Non-pigmented ciliary epithelial cell (primary cell): ENCODE measurements around the gene TBX3.

ENCODE experiments used
- DNase-seq: peaks from one replicate; pipeline ENCODE4 v3.0.0-alpha.2; 2010; ENCODE audit warnings: low read depth

TBX3 gene

GRCh38 chr12:114696443-114697242 is 12.7 kb upstream of the TBX3 start:
- no peak for DNase-seq

DNA sequence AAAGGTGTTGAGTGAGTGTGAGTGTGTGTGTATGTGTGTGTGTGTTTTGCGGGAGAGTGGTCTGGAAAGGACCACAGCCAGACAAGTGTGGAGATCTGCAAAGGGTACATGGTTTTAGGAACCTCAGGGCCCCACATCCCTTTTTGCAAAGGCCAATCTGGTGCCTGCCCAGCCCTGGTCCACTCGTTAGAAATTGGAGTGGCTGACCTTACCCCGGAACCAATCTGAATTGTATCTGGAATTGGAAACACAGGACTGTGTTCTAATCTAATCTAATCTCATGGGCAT is 11.3 kb upstream of the TBX3 start:
- DNase-seq = no peak

DNA sequence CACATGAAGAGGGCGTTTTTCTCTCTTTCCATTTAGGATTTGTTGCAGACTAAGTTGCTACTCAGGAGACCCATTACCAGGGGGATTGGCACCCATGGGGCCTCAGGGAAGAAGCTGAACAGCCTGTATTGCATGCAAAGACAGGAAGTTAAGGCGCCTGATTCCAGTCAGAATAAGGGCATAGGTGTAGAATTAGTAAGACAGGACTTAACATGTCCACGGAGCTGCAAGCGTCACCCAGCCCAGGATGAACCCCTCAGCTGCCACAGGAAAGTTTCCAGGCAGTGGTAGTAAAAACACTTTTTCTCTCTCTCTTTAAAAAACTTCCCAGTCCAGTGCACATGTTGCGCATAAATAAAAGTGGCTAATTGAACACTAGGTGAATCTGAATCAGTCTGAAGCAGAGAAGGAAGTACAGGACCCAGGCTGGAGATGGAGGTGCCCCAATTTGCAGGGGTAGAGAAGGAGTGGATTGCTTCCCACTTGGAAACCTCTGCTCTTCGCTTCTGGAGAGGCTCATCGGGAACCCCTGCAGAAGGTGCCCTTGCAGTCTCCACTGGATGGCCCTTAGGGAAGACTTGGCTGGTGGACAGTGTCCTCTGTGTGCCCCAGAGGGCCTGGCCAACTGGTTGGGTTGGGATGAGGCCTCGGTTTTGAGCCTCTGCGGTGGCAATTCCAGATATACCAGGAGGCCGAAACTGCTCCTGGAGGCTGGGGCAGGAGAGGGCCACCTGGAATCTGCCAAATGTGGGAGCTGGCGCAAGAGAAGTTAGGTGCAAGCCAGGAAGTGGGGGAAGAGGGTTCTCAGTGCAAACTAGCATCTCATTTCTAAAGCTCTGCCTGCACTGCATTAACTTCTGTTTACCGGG is 10.7 kb upstream of the TBX3 start:
- DNase-seq = no peak

DNA sequence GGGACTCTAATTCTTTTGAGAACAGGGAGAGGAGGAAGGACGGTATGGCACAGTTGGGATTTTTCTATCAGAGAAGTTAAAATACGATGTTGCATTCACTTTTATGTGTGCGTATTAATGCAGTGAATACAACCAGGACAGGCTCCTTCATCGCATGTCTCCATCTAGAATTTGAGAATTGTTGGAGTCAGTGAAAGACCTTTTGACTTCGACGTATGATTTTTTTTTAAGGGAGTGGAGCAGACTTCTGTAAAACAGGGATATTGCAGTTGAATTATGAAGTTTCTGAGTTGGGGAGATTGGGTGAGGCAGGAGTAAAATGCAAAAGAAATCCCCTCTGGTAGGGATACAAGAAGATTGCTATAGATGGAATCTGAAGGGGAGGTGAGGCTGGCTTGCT is 9.6 kb upstream of the TBX3 start:
- DNase-seq = no peak

DNA sequence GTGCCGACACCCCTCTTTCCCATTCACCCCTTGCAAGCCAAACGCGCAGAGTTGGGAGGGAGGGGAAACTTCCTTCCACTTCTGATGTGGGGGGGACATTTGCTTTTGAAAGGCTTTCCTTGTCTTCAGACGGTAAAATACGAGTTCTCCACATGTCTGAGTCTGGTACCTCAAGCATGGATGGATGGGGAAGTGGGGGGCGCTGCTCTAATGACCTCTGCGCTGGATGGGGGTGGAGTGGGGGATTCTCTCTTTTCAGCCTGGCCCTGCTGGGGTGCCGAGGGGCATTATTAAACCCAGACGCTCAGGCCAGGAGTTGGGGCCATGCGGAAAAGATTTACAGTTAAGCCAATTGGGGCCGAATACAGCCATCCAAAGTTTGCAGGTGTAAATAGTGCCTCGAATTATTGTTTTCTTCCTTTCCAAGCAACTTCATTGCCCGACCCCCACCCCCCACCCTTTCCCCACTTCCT is 9.1 kb upstream of the TBX3 start:
- DNase-seq = no peak

DNA sequence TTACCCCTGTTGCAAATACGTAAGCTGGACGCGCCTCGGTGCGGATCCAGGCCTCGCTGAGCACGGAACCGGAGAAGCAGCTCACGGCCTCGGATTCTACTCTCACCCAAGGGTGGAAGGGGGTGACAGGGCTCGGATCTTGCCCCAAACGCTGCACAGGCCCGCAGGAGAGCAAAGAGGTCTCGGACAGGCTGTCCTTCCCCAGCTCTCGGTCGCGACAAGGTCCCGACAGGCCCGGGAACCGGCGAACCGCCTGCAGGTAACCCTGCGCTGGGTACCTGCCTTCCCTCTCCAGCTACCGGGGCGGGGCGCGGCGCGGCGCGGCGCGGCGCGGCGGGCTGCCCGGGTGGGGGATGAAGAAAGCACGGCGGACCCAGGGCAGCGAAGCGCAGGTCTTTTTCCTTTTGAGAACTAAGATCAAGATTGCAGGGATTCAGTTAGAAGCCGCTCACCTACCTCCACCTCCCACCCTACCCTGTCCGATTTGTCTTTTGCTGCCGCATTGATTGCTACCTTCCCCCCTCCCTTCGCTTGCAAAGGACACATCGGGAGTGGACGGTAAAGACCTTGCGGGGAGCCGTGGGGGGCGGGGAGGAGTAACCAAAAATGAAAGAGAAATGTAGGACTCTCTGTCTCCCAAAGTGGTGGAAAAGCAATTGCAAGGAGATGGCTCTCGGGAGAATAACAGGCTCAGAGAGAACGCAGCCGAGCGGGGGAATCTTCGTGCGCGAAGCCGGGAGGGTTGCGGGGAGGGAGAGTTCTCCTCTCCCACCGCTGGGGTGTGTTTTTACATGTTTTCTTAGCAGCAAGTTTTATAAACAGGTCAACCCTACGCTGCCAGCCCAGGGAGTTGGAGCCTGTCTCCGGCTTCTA is 8.4 kb upstream of the TBX3 start:
- no peak for DNase-seq

DNA sequence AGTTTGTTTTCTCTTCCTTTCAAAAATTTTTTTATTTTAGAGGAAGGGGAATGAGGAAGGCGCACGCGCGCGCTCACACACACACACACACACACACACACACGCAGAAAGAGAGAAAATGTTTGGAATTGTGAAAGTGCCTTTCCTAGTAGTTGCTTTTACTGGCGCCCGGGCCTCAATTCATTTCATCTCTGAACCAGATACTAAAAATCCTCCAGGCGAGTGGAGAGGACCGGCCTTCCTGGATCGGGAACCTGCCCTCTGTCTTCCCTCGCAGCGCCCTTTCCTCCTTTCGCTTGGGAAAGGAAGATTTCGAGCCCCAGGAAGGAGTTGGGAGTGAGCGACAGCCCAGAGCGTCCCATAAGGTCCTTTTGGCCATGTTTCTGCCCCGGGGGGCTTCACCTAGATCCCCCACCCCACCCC is 7.8 kb upstream of the TBX3 start:
- no peak for DNase-seq

DNA sequence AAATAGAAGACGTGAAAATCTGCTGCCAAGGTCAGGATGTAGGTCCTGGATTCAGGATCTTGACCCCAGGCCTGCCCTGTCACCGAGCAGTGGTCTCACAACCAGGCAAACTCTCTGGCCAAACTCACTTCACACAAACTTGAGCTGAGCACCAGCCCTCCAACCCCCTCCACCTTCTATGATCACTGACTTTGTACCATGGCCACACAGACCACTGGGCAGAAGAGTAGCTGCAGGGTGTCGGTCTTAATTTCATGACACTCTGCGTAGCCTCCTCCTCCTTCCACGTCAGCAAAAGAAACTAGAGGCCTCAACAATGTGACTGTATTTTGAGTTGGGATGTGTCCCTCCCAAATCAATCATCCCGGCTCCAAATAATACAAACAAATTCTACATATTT is 7.2 kb upstream of the TBX3 start:
- no peak for DNase-seq

GRCh38 chr12:114690267-114691135 is 6.5 kb upstream of the TBX3 start:
- DNase-seq = no peak

- no peak for DNase-seq
Measured at GRCh38 chr12:114689075-114689994, 5.4 kb upstream of the TBX3 start.

DNA sequence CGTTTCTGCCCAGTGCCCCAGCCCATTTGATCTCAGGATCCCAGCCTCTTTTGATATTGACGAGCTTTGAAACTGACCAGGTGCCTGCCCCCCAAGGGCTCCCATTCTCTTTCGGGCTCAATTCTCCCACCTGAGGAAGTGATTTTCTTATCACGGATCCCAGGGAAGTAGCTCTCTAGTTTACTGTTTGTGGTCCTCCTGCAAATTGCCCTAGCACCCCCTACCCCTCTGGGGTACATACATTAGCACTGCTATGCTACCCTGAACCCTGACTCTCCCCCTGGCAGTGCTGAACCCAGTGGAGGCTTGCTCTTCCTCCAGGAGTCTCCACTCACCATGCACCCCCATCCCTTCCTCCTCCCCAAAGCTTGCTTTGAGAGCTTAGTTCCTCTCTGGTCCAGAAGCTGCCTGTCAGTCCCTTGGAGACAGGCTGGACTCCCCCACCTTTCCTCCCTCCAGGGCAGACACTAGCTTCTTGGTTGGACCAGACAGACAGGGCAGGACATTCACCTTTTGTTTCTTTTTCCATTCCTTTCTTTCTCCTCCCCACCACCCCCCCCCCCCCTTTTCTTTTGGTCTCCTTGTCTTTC is 4.4 kb upstream of the TBX3 start:
- DNase-seq = no peak

- no peak for DNase-seq
Measured at GRCh38 chr12:114687802-114688201, 3.8 kb upstream of the TBX3 start.

DNA sequence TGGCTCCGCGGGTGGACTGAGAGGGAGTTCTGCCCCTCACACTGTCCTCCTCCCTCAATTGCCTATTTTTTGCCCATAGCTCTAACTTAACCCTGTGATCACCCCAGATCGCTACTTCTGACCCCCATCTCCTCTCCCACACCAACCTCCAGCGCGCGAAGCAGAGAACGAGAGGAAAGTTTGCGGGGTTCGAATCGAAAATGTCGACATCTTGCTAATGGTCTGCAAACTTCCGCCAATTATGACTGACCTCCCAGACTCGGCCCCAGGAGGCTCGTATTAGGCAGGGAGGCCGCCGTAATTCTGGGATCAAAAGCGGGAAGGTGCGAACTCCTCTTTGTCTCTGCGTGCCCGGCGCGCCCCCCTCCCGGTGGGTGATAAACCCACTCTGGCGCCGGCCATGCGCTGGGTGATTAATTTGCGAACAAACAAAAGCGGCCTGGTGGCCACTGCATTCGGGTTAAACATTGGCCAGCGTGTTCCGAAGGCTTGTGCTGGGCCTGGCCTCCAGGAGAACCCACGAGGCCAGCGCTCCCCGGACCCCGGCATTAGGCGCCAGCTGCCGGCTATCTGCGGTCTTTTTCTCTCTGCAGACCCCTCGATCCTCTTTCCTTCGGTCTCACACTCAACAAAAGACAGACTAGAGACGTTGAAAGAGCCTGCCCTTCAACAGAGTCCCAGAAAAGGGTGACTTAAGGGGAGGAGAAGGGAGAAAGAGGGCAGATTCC is 3.0 kb upstream of the TBX3 start:
- DNase-seq = no peak

DNA sequence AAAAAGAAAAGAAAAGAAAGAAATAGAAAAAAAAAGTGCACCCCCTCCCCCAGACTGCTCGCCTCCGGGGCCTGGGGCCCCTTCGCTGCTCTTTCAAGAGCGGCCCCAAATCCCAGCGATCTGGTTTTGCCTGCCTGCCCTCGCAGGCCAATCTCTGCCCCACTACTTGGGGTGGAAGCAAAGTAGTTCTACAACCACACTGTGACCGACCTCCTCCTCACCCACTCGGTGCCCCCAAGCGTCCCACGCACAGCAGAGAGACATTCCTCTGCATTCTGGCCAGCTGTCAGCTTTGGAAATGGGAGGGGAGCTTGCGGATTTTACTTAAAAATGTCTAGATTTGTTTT is 2.4 kb upstream of the TBX3 start:
- no peak for DNase-seq

DNA sequence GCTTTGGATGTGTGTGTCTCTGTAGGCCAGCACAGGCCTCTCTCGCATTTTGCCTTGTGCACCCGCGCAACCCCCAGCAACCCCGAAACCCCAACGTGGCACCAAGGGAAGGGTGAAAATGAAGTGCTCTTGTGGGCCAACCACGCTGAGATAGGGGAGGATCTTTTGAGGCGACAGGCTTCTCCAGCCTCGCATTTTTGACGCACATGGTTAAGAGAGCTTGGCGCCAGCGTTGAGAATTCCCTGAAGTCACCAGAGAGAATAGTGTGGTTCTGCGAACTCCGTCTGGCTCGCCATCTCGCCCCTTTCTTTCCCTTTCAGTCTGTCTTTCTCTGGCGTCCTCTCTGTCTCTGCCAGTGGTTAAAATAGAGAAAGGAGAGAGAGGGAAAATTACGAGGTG is 1.9 kb upstream of the TBX3 start:
- DNase-seq = no peak

GRCh38 chr12:114685320-114685781 is 1.4 kb upstream of the TBX3 start:
- no peak for DNase-seq

DNA sequence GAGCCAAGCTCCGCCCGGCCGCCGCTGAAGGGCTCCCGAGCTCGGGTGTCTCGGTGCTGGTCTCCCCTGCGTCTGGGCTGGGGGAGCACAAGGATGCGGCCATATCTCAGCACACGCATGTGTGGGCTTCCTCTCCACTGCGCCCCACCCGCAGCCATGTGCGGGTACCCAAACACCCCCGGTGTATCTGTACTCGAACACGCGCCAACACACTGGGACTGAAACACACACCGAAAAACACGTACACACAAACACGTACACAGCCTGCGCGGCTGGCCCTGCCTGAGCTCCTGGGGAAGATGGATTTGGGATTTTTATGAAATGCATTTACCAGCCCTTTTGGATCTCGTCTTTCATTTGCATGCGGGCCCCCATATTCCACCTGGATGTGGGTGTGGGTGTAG is 897 bp upstream of the TBX3 start:
- no peak for DNase-seq

GRCh38 chr12:114683709-114684097 is 272 bp downstream of the TBX3 start:
- no peak for DNase-seq
